ENCODE data around the gene ASPDH. TPM values are rescaled to one million over a fixed set of nuclear protein-coding genes. Genes with fewer than 3 reads are reported as not detected.

Gene ASPDH
- total and polyA plus RNA-seq, 12 donors: not detected

GRCh38 chr19:50507376-50507775, 6.3 kb downstream of the ASPDH start:
- intact Hi-C loops (cut with DNase I): no loop called here
- ATAC-seq: no peak
- Histone ChIP-seq H3K4me3 (no peak overlapping the region), H3K9me3 (no peaks in the 10 kb centered on the region), H3K4me1 (peaks cover 5 to 30% (median 14%) of the 10 kb centered on the region in 9 donors), H3K36me3 (peaks cover 0 to 12% (median 0%) of the 10 kb centered on the region in 9 donors), H3K27me3 (no peaks in the 10 kb centered on the region), H3K27ac (no peak overlapping the region)
- DNase-seq: no peak
- 94 to 95% methylated on average over 8 of the region's 8 CpGs for WGBS, 2 donors
- TF ChIP-seq CTCF (IDR thresholded peaks at IDR 0.05): no peak

- no peak for DNase-seq
- intact Hi-C loops (cut with DNase I): no loop called here
Observed at GRCh38 chr19:50506700-50507099, 7.0 kb downstream of the ASPDH start.

GRCh38 chr19:50505856-50506611, 7.7 kb downstream of the ASPDH start:
- no peak for ATAC-seq
- H3K27ac ChIP-seq: no peak overlapping the region
- no peaks in the 10 kb centered on the region for H3K27me3 ChIP-seq
- peak in 1 of 2 donors; percentile 24 for DNase-seq
- no peak overlapping the region for H3K4me3 ChIP-seq
- 94 to 95% methylated on average over 28 to 30 of the region's 30 CpGs for WGBS, 2 donors
- H3K36me3 ChIP-seq: peaks cover 0 to 12% (median 0%) of the 10 kb centered on the region in 9 donors
- TF ChIP-seq CTCF (IDR thresholded peaks at IDR 0.05): no peak
- intact Hi-C loops (cut with DNase I): no loop called here
- H3K9me3 ChIP-seq: no peaks in the 10 kb centered on the region
- H3K4me1 ChIP-seq: peaks cover 5 to 28% (median 13%) of the 10 kb centered on the region in 9 donors

More at GRCh38 chr19:50506700-50507099, 7.0 kb downstream of the ASPDH start:
- TF ChIP-seq CTCF (IDR thresholded peaks at IDR 0.05): no peak
- no peak for ATAC-seq
- 94 to 95% methylated on average over 10 of the region's 10 CpGs for WGBS, 2 donors
- Histone ChIP-seq H3K4me1 (peaks cover 5 to 31% (median 13%) of the 10 kb centered on the region in 9 donors), H3K9me3 (no peaks in the 10 kb centered on the region), H3K27me3 (no peaks in the 10 kb centered on the region), H3K27ac (no peak overlapping the region), H3K4me3 (no peak overlapping the region), H3K36me3 (peaks cover 0 to 12% (median 0%) of the 10 kb centered on the region in 9 donors)

DNA sequence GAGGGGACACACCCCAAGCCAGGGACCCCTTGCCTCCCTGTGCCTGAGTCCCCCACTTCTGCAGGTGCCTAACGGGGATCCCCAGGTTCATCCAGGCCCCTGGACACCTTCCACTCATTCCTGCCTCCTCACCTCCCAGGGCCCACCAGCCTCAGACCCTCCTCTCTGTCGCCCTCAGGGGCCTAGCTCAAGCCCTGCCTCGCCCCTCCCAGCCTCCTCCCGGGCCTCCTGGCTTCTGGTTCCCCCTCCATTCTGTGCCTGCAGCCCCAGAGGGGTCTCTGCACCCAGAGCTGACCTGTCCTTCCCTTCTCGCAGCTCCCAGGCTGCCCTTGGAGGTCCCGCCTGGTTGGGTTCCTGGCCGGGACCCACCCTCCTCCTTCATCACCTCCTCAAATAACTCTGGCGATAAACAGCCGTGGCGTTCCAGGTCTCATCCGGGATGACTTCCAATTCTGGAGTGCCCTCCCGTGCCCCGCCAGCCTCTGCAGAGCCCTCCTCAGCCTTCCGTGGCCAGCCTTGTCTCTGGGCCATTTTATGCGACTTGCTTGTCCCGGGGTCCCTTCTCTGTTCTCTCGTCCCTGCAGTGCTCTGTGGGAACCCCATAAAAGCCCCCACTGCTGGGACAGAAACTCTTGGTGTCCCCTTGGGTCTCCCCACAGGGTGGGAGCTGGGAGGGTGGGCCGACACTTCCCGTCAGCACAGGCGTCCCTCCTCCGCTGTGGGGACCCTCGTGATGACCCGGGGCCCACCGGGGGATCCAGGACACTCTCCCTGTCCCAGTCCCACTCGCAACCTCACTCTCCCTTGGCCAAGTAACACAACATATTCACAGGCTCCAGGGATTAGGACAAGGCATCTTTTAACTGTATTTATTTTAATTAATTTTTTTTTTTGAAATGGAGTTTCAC, 11.9 kb downstream of the ASPDH start:
- intact Hi-C loops (cut with DNase I): no loop called here
- DNase-seq (peak; percentile 75 to 79), ATAC-seq (peak; percentile 51 to 76 (median 71))
- TF ChIP-seq CTCF (IDR thresholded peaks at IDR 0.05): no peak
- Histone ChIP-seq H3K27ac (peak overlapping the region; percentile 85 to 99 (median 93)), H3K4me1 (peaks cover 0 to 8% (median 0%) of the 10 kb centered on the region in 9 donors), H3K36me3 (peaks cover 0 to 12% (median 0%) of the 10 kb centered on the region in 9 donors), H3K27me3 (no peaks in the 10 kb centered on the region), H3K4me3 (peak overlapping the region in 9 of 10 donors; percentile 31 to 60 (median 48)), H3K9me3 (no peaks in the 10 kb centered on the region)
- 32 to 54% methylated on average over 25 of the region's 25 CpGs for WGBS, 2 donors
